GM12878 (cell line): ENCODE data around the gene SLC34A1. TPM values are rescaled to one million over a fixed set of nuclear protein-coding genes. Genes with fewer than 3 reads are reported as not detected.

ENCODE experiments used
- ATAC-seq: fragments of 200-7000 bp; cut with Tn5 transposase; 3 replicates; pipeline ENCODE4 v1.9.1; 2020; ENCODE audit warnings: mild to moderate bottlenecking, moderate library complexity
- BruUV-seq: library from RNA; stranded (reverse); fragments of 400-500 nt; replicated peaks from 2 replicates; lab custom pipeline; 2021; lab: Mats Ljungman, UMichigan
- CTCF ChIA-PET: fragments of 300-600 bp; sonication (Branson Sonifier 250); formaldehyde crosslinking; extraction: SDS; loops from one replicate; lab custom pipeline; 2021; ENCODE audit warnings: inconsistent platforms; lab: Yijun Ruan, JAX
- POLR2A ChIA-PET: fragments of 350-600 bp; formaldehyde crosslinking; extraction: SDS; loops from one replicate; lab custom pipeline; 2021; ENCODE audit warnings: inconsistent platforms; lab: Charles Lee
- RAD21 ChIA-PET: fragments of 300-600 bp; sonication (Branson Sonifier 250); formaldehyde crosslinking; loops from one replicate; lab custom pipeline; 2023; ENCODE audit warnings: antibody characterized with exemption; ENCODE audit not compliant: unreplicated experiment; lab: Charles Lee
- SMC1A ChIA-PET: fragments of 300-600 bp; sonication (Branson Sonifier 250); formaldehyde crosslinking; loops from one replicate; lab custom pipeline; 2023; ENCODE audit not compliant: unreplicated experiment, uncharacterized antibody; lab: Charles Lee
- DNase-seq: peaks from one replicate; pipeline ENCODE4 v3.0.0-alpha.2; 2011; ENCODE audit warnings: low read depth, low spot score
- FAIRE-seq: peaks from 3 replicates; lab custom pipeline; 2011; peaks lifted over from hg19 to GRCh38; lab: Jason Lieb, UNC
- H2AFZ ChIP-seq: 2 replicates; pipeline ENCODE4 v1.6.0; 2011; ENCODE audit warnings: low read depth, low read length, control low read depth; ENCODE audit not compliant: control insufficient read depth
- H3K27ac ChIP-seq: 2 replicates; pipeline ENCODE4 v1.5.1; 2011; ENCODE audit warnings: control low read depth; ENCODE audit not compliant: control insufficient read depth, insufficient read depth
- H3K27me3 ChIP-seq, 2 experiments: replicated peaks in 1 of 2; 2 replicates each; pipeline versions ENCODE4 v1.6.0 to v1.6.1; 2011; ENCODE audit warnings: low read length in 1 of 2; ENCODE audit not compliant: control insufficient read depth in 2 of 2, insufficient read depth in 2 of 2
- H3K36me3 ChIP-seq, 2 experiments: 2 replicates each; pipeline ENCODE4 v1.5.1; 2011; ENCODE audit warnings: low read length in 1 of 2; ENCODE audit not compliant: control insufficient read depth in 2 of 2, insufficient read depth in 2 of 2
- H3K4me1 ChIP-seq: 2 replicates; pipeline ENCODE4 v1.6.1; 2011; ENCODE audit warnings: mild to moderate bottlenecking, low read length, moderate library complexity, mixed read lengths; ENCODE audit not compliant: control insufficient read depth, insufficient read depth
- H3K4me2 ChIP-seq: 2 replicates; pipeline ENCODE4 v1.6.0; 2011; ENCODE audit warnings: control low read depth; ENCODE audit not compliant: control insufficient read depth, insufficient read depth
- H3K4me3 ChIP-seq: fragments of 200-600 bp; sonication (generic); 2 replicates; pipeline ENCODE4 v1.5.1; 2016
- H3K79me2 ChIP-seq: 2 replicates; pipeline ENCODE4 v1.6.0; 2011; ENCODE audit warnings: low read length; ENCODE audit not compliant: control insufficient read depth, insufficient read depth
- H3K9ac ChIP-seq: 2 replicates; pipeline ENCODE4 v1.8.0; 2011; ENCODE audit warnings: low read length, control low read depth, mixed read lengths; ENCODE audit not compliant: control insufficient read depth, insufficient read depth
- H3K9me3 ChIP-seq: replicated peaks from 3 replicates; pipeline ENCODE4 v1.5.1; 2011; ENCODE audit warnings: mild to moderate bottlenecking, low read length; ENCODE audit not compliant: control insufficient read depth, insufficient read depth
- H4K20me1 ChIP-seq: 2 replicates; pipeline ENCODE4 v1.6.0; 2011; ENCODE audit not compliant: control insufficient read depth, insufficient read depth
- ESRRA ChIP-seq: IDR thresholded peaks from 2 replicates; pipeline ENCODE4 v1.6.1; 2012; ENCODE audit warnings: mild to moderate bottlenecking, low read length, improper control_type of control experiment
- EZH2 ChIP-seq: IDR thresholded peaks from 2 replicates; pipeline ENCODE4 v1.6.1; 2012; ENCODE audit warnings: low read depth, mild to moderate bottlenecking, control low read depth, inconsistent platforms, low read length, borderline replicate concordance; ENCODE audit not compliant: control insufficient read depth
- HDAC6 ChIP-seq: fragments of 200-600 bp; sonication (generic); IDR thresholded peaks from one replicate; pipeline ENCODE4 v1.8.0; 2017; ENCODE audit warnings: antibody characterized with exemption; ENCODE audit not compliant: unreplicated experiment
- JUNB ChIP-seq: IDR thresholded peaks from 2 replicates; pipeline ENCODE4 v1.6.1; 2016; ENCODE audit warnings: antibody characterized with exemption, mild to moderate bottlenecking
- MAX ChIP-seq: IDR thresholded peaks from 2 replicates; pipeline ENCODE4 v1.6.1; 2012; ENCODE audit warnings: low read depth, low read length, improper control_type of control experiment
- PKNOX1 ChIP-seq: fragments of 450-650 bp; IDR thresholded peaks from 2 replicates; pipeline ENCODE4 v1.6.1; 2016; ENCODE audit warnings: mild to moderate bottlenecking
- PRDM15 ChIP-seq: fragments of 450-650 bp; formaldehyde crosslinking; IDR thresholded peaks from 2 replicates; pipeline ENCODE4 v1.4.0; 2020; ENCODE audit warnings: mild to moderate bottlenecking, moderate library complexity
- RAD51 ChIP-seq: fragments of 450-650 bp; IDR thresholded peaks from 2 replicates; pipeline ENCODE4 v1.6.1; 2016; ENCODE audit warnings: moderate library complexity, mild to moderate bottlenecking, inconsistent platforms
- STAT3 ChIP-seq: IDR thresholded peaks from 2 replicates; pipeline ENCODE4 v1.6.1; 2011; ENCODE audit warnings: low read depth, low read length, improper control_type of control experiment
- WGBS: methylation state at CpG from one replicate; pipeline ENCODE4 v1.1.6; 2016; ENCODE audit warnings: low lambda C conversion rate; ENCODE audit not compliant: insufficient replicate concordance, insufficient coverage; ENCODE audit errors: missing lambda C conversion rate; 5-methylcytosine and 5-hydroxymethylcytosine counted together
- in situ Hi-C: fragments of 300-500 bp; cut with MboI; formaldehyde crosslinking; loops from 9 replicates; pipeline ENCODE4 v1.14.3; 2018; ENCODE audit warnings: mixed read lengths
- intact Hi-C: fragments of 100-400 bp; cut with micrococcal nuclease; formaldehyde crosslinking; loops from one replicate; pipeline ENCODE4 v1.14.2; 2022; ENCODE audit not compliant: unreplicated experiment
- polyA plus RNA-seq, 11 experiments: library from polyadenylated mRNA; depleted of rRNA in 4 of 11; unstranded in 6 of 11; stranded (reverse) in 5 of 11; fragments of >200 nt; fragmentation: Nextera tagmentation in 4 of 11; fragmentation: Illumina TruSeq in 1 of 11; extraction: Ambion mirVana in 4 of 11; extraction: Trizol in 1 of 11; gene quantifications; 1 replicate in 1 of 11; 2 replicates in 10 of 11; pipeline versions ENCODE4 v1.2.1 to v1.2.3, GENCODE V29; 2011 to 2016; ENCODE audit warnings: inconsistent platforms in 2 of 11, missing spikeins in 2 of 11, low read depth in 1 of 11
- total RNA-seq, 4 experiments: library from RNA; depleted of rRNA in 3 of 4; stranded (reverse); fragments of >200 nt in 3 of 4; fragmentation: Illumina TruSeq in 1 of 4; extraction: Trizol in 1 of 4; gene quantifications; 2 replicates each; pipeline versions ENCODE4 v1.2.1 to v1.2.3, GENCODE V29; 2013 to 2021
- TF ChIP-seq, protein P1 (sequence below): fragments of 450-650 bp; IDR thresholded peaks from 2 replicates; pipeline ENCODE4 v1.6.1; 2016; ENCODE audit warnings: mild to moderate bottlenecking, moderate library complexity, borderline replicate concordance

SLC34A1 gene
- total and polyA plus RNA-seq, 10 of the 15 experiments (the other 5 are each of a cell fraction or from before 2014, with no cell fraction given) = 0.03 to 0.14 (median 0.09) TPM; not detected in 2

DNA sequence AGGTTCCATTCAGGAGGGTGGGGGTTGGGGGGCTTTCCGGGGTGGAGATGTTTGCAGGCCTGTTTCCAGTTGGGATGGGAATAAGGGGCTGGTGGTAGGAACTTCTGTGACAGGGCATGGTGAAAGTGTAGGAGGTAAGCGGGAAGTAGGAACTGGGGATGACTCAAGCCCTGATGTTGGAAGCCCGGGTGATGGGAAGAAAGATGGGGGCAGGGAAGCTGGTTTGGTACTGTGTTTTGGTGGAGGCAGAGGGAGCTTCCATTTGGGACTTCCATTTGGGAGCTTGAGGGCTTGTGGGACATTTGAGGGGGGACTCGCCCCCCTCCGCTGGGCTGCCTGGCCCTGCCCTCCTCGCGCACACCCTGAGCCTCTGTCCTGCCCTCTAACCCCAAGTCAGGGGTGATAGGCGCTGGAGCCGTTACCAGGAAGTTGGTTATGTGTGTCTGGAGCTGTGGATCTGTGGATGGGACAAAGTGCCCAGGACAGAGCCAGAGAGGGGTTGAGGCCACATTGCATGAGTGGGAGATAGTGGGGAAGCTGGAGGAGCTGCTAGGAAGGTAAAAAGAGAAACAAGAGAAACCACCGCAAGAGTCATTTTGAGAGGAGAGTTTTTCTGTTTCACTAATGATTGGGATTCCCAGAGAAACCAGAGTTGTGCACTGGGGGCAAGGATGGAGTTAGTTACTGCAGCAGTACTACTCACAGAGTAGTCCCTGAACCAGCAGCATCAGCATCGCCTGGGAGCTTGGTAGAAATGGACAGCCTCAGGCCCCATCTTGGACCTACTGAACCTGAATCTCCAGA lies 19.9 kb upstream of the SLC34A1 start:
- H3K27me3 ChIP-seq = no peaks in the 10 kb centered on the region
- no peak overlapping the region for H2AFZ ChIP-seq
- peak; percentile 93 for FAIRE-seq
- POLR2A ChIA-PET = interaction anchor here (0.6 to 2.8 kb wide), 16 partner anchors 9 to 191 kb away, joined by 3 to 17 read pairs (median 5); partner anchors contain the start of genes GRK6, LMAN2 and PDLIM7
- peak overlapping the region; percentile 61 for H3K9ac ChIP-seq
- no peaks in the 10 kb centered on the region for H3K9me3 ChIP-seq
- BruUV-seq = no TSS peak
- CTCF ChIA-PET = interaction anchor here (0.8 to 3.7 kb wide), 11 partner anchors 8 to 251 kb away, joined by 3 to 22 read pairs (median 5); partner anchors contain the start of genes LMAN2 and PDLIM7
- WGBS = 8% methylated on average over 11 of the region's 11 CpGs
- H3K4me3 ChIP-seq = peak overlapping the region; percentile 63
- in situ Hi-C loops (no loop called here), intact Hi-C loops (loop anchor here (1.0 to 5.0 kb wide), 2 partner anchors 26 to 52 kb away; partner anchors contain the start of gene MXD3)
- peaks cover 52% of the 10 kb centered on the region for H3K79me2 ChIP-seq
- DNase-seq = peak; percentile 69
- peak overlapping the region; percentile 91 for H3K27ac ChIP-seq
- RAD21 ChIA-PET = interaction anchor here (1.0 to 4.4 kb wide), 8 partner anchors 10 to 83 kb away, joined by 3 to 29 read pairs (median 6); partner anchors contain the start of genes GRK6 and PRR7
- peak; percentile 49 for ATAC-seq
- SMC1A ChIA-PET = interaction anchor here (0.8 to 3.7 kb wide), 11 partner anchors 9 to 251 kb away, joined by 3 to 32 read pairs (median 5); partner anchors contain the start of gene LMAN2
- peak overlapping the region; percentile 93 for H3K4me2 ChIP-seq
- H3K4me1 ChIP-seq = peaks cover 60% of the 10 kb centered on the region
- H3K36me3 ChIP-seq = peaks cover 8 to 10% of the 10 kb centered on the region in 2 experiments; a peak in 3 of 4 replicates
- no peaks in the 10 kb centered on the region for H4K20me1 ChIP-seq
- TF ChIP-seq MAX (no peak), HDAC6 (no peak), PKNOX1 (no peak; the same call in 1 of the 2 replicates), JUNB (peak; percentile 97), STAT3 (0 out of 2 replicates have a peak, but pooled peaks have one; percentile 75), PRDM15 (CRISPR knock-in tag) (no peak), RAD51 (no peak), ESRRA (0 out of 2 replicates have a peak, but pooled peaks have one; percentile 14), EZH2 (no peak)
- TF ChIP-seq, protein P1, sequence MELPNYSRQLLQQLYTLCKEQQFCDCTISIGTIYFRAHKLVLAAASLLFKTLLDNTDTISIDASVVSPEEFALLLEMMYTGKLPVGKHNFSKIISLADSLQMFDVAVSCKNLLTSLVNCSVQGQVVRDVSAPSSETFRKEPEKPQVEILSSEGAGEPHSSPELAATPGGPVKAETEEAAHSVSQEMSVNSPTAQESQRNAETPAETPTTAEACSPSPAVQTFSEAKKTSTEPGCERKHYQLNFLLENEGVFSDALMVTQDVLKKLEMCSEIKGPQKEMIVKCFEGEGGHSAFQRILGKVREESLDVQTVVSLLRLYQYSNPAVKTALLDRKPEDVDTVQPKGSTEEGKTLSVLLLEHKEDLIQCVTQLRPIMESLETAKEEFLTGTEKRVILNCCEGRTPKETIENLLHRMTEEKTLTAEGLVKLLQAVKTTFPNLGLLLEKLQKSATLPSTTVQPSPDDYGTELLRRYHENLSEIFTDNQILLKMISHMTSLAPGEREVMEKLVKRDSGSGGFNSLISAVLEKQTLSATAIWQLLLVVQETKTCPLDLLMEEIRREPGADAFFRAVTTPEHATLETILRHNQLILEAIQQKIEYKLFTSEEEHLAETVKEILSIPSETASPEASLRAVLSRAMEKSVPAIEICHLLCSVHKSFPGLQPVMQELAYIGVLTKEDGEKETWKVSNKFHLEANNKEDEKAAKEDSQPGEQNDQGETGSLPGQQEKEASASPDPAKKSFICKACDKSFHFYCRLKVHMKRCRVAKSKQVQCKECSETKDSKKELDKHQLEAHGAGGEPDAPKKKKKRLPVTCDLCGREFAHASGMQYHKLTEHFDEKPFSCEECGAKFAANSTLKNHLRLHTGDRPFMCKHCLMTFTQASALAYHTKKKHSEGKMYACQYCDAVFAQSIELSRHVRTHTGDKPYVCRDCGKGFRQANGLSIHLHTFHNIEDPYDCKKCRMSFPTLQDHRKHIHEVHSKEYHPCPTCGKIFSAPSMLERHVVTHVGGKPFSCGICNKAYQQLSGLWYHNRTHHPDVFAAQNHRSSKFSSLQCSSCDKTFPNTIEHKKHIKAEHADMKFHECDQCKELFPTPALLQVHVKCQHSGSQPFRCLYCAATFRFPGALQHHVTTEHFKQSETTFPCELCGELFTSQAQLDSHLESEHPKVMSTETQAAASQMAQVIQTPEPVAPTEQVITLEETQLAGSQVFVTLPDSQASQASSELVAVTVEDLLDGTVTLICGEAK = no peak
